ENCODE data around the gene SGTB.

The SGTB gene, protein sequence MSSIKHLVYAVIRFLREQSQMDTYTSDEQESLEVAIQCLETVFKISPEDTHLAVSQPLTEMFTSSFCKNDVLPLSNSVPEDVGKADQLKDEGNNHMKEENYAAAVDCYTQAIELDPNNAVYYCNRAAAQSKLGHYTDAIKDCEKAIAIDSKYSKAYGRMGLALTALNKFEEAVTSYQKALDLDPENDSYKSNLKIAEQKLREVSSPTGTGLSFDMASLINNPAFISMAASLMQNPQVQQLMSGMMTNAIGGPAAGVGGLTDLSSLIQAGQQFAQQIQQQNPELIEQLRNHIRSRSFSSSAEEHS

DNA sequence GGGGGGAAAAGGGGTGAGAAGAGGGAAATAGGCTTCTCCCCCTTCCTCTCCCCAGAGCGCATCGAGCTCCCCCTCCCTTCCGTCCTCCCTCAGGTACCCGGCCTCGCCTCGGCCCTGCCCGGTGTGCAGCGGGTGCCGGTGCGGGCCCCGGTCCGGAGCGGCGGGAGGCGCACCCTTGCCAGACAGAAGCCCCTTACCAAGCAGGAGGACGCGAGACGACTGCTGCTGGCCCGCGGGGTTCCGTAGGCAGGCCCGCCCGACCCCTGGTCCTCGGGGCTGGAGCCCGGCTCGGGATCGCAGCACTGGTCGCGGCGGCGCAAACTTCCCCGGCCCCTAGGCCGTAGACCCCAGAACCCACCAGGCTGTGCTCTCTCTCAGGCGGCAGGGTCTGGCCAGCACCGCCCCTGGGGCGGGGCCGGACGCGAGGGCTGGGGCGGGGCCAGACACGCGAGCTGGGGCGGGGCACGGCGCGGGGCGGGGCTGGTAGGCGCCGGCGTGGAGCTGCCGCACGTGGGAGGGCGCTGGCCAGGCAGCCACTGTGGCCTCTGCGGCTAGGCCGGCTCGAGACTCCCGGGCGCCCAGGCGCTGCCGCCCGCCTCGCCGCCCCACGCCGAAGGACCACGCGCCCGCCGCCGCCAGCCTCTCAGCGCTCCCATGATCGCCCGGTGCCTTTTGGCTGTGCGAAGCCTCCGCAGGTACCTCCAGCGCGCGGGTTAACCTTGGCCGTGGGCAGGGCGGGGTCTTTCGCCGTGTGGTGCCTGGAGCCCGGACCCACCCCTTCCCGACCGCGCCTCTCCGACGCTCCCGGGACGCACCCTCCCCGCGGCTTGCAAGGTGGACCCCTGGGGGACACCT, at the start of gene SGTB, which contains the start of gene NLN:
SGTB (minus strand) TSS at position 390 of the 855 bp plus-strand sequence. CDS start 1,302 bp downstream, outside the sequence.
NLN (plus strand) TSS at position 486 of the 855 bp plus-strand sequence; CDS start at position 655, 169 bp downstream.
- DNase-seq (ENCODE audit: low spot score): peak; percentile 95

DNA sequence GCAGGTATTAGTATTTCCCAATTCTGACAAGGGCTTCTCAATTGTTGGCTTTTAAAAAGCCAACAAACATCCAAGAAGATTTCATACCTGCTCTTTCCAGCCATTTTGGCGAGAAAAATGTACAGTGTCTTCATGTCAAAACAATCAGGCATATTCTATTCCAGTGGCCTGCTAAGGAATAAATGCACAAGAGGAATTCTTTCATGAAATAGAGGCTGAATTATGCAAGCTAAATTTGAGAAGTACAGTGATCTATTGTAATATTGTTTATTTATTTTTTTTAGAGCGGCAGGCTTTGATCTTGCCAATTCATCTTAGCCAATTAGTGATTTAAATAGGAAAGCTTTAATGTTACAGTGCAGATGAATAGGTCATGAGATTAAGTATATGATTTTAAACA, 49.4 kb upstream of the SGTB start:
- DNase-seq (ENCODE audit: low spot score): no peak

DNA sequence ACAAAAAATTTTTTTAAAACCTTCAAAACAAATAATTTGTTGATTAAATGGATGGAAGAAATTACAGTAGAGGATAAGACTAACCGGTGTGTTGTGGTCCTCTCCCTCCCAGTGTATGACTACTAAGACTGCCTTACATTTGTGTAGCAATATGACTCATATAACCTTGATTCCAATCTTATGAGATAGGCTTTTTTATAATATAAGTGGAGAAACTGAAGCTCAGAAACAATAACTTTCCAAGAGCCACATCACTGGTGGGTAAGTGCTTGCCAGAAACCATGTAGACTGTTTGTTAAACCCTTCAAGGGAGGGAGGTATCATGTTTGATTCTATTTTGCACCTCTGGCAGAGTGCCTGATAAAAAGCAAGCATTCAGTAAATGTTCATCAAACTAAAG, 47.6 kb upstream of the SGTB start:
- DNase-seq (ENCODE audit: low spot score): peak; percentile 80

DNA sequence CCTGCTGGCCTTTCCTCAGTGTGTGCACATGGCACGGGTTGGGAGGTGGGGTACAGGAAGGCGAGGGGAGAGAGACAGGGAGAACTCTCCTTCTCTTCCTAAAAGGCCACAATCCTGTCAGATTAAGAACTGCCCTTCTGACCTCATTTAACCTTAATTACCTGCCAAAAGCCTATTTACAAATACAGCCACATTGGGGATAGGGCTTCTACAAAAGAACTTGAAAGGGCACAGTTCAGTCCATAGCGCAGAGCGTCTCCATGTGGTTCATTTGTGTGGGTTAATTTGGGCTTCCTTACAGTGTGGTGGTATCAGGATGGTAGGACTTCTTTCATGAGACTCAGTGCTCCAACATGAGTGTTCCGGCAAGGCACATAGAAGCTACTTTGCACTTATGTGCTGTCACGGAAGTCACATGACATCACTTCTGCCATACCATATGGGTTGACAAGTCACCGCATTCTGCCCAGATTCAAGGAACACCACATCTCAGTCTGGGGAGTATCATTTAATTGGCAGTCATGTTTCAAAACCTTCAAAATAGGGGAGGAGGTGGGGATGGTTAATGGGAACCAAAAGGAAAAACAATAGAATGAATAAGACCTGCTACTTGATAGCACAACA, 46.9 kb upstream of the SGTB start:
- DNase-seq (ENCODE audit: low spot score): no peak

DNA sequence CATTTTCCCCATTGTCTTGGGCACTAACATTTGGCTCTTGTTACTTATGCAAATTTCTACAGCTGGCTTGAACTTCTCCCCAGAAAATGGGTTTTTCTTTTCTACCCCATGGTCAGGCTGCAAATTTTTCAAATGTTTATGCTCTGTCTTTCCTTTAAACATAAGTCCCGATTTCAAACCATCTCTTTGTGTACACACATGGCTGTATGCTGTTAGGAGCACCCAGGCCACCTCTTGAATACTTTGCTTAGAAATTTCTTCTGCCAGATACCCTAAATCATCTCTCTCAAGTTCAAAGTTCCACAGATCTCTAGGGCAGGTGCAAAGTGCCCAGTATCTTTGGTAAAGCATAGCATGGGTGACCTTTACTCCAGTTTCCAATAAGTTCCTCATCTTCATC, 45.7 kb upstream of the SGTB start:
- no peak for DNase-seq (ENCODE audit: low spot score)

DNA sequence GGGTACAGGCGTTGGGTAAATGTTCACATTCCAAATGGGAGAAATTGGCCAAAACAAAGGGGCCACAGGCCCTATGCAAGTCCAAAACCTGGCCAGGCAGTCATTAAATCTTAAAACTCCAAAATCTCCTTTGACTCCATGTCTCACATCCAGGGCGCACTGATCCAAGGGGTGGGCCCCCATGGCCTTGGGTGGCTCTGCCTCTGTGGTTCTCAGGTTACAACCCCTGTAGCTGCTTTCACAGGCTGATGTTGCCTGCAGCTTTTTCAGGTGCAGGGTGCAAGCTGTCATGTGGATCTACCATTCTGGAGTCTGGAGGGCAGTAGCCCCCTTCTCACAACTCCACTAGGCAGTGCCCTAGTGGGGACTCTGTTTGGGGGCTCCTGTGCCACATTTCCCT, 44.9 kb upstream of the SGTB start:
- DNase-seq (ENCODE audit: low spot score): no peak

DNA sequence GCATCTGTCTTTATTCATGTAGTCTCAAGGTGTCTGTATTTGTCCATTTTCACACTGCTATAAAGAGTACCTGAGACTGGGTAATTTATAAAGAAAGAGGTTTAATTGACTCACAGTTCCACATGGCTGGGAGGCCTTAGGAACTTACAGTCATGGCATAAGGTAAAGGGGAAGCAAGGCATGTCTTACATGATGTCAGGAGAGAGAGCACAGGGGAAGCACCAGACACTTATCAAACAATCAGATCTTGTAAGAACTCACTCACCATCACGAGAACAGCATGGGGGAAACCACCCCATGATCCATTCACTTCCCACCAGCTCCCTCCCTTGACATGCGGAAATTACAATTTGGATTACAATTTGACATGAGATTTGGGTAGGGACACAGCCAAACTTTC, 44.3 kb upstream of the SGTB start:
- no peak for DNase-seq (ENCODE audit: low spot score)

DNA sequence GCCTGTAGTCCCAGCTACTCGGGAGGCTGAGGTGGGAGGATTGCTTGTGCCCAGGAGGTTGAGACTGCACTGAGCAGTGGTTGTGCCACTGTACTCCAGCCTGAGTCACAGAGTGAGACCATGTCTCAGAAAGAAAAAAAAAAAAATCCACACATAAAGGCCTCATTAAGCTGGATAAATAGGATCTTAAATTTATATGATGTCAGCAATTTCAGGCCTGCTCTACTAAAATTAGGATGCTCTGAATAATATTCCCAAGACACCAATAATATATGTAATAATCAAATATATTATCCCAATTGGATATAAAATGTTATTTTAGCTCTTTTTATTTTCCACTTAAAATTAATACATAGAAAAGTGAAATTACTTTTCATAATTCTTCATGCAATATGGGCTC, 43.7 kb upstream of the SGTB start:
- no peak for DNase-seq (ENCODE audit: low spot score)

DNA sequence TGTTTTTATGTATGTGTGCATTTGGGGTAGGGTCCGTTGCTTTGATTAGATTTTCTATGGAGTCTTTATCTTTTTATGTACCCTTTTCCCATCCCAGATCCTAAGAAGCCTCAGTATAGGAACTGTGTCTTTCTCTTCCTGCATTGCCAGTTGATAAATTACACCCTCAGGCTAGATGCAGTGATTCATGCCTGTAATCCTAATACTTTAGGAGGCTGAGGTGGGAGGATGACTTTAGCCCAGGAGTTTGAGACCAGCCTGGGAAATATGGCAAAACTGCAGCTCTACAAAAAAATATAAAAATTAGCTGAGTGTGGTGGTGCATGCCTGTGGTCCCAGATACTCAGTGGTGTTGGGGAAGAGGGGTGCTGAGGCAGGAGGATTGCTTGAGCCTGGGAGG, 40.3 kb upstream of the SGTB start:
- no peak for DNase-seq (ENCODE audit: low spot score)

DNA sequence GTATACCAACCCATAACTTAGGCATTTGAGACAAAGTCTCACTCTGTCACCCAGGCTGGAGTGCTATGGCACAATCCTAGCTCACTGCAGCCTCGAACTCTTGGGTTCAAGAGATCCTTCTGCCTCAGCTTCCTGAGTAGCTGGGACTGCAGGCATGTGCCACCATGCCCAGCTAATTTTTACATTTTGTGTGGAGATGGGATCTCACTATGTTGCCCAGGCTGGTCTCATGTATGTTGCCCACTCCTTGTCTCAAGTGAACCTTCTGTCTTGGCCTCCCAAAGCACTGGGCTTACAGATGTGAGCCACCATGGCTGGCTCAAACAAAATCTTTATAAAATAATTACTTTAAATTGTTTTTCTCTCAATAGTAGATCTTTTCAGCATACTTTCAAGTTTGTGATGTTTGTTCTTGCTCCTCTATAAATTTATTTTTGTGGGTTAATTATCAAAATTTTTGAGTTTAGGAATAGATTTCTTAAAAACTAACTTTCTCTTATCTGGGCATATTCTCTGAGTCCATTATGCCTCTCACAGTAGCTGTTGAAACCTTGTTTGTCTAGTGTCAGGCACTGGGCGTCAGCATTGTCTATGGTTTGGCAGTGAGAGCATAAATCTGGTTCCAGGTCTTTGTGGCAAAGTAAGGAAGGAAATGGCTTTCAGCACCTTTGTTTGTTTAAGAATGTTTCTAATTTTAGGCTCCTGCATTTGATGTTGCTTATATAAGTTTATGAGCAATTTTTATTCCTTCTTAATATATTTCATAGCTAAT, 38.8 kb upstream of the SGTB start:
- peak; percentile 72 for DNase-seq (ENCODE audit: low spot score)

DNA sequence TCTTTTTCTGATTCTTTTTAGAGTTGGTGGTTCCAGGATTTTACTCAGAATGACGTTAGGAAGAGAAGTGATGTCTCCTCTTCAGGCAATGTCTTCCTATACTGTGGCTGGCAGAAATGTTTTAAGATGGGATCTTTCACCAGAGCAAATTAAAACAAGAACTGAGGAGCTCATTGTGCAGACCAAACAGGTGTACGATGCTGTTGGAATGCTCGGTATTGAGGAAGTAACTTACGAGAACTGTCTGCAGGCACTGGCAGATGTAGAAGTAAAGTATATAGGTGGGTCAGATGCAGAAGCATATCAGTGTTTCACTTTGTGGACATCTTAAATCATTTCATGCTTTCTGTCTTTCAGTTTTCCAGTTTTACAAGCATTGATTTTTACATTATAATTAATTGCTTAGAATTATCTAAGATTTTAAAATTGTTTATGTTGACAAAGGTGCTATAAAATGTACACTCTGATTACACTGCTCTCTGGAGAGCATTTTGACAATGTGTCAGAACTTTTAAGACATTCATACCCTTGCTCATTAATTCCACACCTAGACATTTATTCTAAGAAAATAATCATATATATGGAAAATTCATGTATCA, 36.7 kb upstream of the SGTB start:
- DNase-seq (ENCODE audit: low spot score): no peak

DNA sequence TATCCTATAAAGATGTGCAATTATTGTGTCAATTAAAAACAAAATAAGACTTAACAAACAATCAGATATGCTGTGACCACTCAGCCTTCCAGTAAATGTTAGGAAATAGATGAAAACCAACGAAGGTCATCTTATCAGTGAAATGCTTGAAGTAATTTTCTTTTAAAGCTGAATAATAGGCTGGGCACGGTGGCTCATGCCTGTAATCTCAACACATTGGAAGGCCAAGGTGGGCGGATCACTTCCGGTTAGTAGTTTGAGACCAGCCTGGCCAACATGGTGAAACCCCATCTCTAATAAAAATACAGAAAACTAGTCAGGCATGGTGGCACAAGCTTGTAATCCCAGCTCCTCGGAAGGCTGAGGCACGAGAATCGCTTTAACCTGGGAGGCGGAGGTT, 31.3 kb upstream of the SGTB start:
- no peak for DNase-seq (ENCODE audit: low spot score)

DNA sequence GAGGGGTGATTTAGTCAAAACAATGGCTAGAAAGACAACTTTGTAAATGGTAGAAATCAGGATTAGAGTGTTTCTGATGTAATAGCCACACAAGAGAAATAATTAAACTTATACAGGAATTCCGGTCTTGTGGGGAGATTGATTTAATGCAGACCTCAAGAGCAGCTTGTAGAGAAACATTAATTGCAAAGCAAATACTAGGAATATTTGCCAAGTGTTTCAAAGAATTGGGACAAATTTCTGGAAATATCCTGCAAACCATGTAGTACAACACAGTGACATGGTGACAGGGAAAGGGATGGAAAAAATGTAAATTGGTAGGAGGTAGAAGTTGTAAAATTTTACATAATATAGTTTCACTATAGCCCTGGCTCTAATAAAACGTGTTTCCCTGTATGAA, 29.0 kb upstream of the SGTB start:
- DNase-seq (ENCODE audit: low spot score): no peak

DNA sequence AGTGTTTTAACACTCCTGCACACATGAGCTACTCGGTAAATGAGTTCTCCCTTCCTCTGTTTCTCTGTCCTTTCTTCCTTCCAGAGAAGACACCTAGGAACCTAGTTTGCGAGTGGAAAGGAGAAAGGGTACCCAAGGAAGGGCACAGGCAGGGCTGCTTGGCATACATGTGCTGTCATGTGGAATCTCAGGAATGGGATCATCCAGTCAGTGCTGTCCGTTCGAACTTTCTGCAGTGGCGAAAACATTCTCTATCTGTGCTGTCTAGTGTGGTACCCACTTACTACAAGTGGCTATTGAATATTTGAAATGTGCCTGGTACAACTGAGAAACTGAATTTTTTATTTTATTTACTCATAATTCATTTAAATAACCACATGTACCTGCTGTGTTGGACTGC, 28.0 kb upstream of the SGTB start:
- no peak for DNase-seq (ENCODE audit: low spot score)

DNA sequence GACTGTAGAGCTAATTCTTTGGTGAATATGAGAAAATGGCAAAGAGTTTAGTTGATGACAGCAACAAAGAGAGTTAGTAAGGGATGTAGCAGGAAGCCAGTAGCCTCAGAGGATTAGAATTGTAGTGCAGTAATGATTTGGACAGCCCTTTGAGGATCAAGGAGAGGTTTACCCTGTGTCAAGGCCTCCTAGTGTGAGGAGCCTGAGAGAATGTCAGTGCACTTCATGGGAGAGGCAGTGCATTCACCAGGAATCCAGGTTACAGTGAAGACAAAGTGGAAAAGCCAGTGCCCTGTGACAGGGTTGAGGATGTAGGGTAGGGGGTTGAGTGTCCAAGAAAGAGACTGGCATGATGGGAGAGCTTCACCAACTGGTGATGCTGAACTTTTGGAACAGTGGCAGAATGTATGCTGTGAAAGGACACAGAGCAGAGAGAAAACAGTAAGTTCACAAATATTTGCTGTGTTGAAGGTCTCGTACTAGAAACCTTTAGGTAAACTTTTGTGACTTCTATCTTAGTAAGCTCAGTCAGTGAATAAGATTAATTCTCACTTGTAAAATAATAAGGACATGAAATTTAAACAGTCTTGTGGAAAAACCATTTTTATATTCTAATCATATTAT, 27.4 kb upstream of the SGTB start:
- no peak for DNase-seq (ENCODE audit: low spot score)

DNA sequence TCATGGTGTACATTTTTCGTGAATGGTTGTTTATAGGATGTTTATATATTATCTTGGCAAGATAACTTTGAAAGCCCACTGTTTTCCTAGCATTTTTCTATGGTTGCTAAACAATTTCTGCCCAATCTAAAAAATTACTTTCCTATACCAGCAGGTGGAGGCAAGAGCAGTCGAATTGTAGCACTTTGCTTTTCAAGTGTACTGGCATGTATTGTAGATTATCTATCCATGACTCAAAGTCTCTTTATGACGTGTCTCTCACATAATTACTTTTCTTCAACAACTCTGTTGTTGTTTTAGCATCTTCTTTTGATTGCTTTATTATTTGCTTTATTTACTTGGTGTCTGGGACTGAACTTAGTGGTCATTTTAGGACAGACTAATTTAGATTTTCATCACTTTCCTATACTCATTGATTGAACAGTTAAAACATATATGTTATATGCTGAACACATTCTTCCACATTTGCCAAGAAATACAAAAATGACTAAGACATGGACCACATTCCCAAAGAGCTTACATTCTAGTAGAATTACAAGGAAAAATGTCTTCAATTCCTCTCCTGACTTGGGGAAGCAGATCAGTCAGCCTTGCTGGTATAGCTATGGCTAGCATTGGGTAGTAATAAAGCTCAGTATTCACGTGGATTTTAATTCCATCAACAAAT, 20.8 kb upstream of the SGTB start:
- peak; percentile 76 for DNase-seq (ENCODE audit: low spot score)

DNA sequence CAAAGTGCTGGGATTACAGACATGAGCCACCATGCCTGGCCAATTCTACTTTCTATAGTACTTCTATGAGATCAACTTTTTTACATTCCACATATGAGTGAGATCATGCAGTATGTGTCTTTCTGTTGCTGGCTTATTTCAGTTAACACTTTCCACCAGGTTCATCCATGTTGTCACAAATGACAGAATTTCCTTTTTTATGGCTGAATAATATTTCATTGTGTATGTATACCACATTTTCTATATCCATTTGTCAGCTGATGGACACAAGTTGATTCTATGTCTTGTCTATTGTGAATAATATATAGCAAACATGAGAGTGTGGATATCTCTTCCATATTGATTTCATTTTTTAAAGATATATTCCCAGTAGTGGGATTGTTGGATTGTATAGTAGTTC, 17.3 kb upstream of the SGTB start:
- no peak for DNase-seq (ENCODE audit: low spot score)

DNA sequence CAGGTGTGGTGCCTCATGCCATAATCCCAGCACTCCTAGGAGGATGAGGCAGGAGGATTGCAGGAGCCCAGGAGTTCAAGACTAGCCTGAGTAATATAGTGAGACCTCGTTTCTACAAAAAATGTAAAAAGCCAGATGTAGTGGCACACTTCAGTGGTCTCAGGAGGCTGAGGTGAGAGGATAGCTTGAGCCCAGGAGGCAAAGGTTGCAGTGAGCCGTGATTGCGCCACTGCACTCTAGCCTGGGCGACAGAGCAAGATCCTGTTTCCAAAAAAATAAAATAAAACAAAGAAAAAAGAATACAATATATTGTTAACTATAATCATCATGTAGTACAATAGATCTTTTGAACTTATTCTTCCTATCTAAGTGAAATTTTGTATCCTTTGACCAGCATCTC, 16.4 kb upstream of the SGTB start:
- DNase-seq (ENCODE audit: low spot score): no peak

DNA sequence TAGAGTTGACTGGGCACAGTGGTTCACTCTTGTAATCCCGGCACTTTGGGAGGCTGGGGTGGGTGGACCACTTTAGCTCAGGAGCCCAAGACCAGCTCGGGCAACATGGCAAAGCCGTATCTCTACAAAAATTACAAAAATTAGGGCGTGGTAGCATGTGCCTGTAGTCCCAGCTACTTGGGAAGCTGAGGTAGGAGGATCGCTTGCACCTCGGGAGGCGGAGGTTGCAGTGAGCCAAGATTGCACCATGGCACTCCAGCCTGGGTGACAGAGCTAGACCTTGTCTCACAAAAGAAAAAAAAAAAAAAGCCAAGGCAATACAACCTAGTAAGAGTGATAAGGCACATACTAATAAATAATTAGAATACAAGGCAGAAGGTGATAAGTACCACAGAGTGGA, 15.9 kb upstream of the SGTB start:
- DNase-seq (ENCODE audit: low spot score): no peak

DNA sequence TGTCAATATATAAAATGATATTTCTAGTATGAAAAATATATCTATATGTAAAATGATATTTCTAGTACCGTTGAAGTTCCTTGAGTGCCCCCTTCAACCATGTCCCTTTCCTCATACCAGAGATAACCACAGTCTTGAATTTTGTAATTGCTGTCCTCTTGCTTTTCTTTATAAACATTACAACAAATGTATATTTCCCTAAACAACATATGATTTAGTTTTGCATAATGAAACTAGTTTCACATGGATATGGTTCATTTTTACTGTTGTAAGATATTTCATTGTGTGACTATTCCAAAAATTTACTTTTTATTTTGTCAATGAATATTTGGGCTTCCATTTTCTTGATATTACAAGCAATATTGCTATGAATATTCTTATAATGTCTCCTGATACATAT, 14.1 kb upstream of the SGTB start:
- no peak for DNase-seq (ENCODE audit: low spot score)

DNA sequence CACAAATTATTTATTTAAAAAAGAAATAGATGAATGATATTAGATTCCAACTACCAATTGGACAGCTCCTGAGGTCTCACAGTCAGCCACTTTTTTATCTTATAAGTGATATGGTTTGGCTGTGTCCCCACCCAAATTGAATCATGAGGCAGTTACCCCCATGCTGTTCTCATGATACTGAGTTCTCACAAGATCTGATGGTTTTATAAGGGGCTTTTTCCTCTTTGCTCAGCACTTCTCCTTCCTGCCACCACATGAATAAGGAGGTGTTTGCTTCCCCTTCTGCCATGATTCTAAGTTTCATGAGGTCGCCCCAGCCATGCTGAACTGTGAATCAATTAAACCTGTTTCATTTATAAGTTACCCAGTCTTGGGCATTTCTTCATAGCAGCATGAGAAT, 13.0 kb upstream of the SGTB start:
- no peak for DNase-seq (ENCODE audit: low spot score)

All from AG08395 (cell line).